Left lobe of liver (tissue), 2 donors: ENCODE data around the gene PLB1. TPM values are rescaled to one million over a fixed set of nuclear protein-coding genes. Genes with fewer than 3 reads are reported as not detected.
"Not testable (repeated sequence)": the region's sequence is repeated elsewhere in the genome, so short reads cannot be mapped to it uniquely, and the experiment has no call there.

Source experiments
- ATAC-seq: fragments of 200-7000 bp; cut with Tn5 transposase; one replicate; pipeline ENCODE4 v1.9.1; 2020; ENCODE audit warnings: mild to moderate bottlenecking, moderate library complexity
- DNase-seq: peaks from one replicate; pipeline ENCODE4 v3.0.0-alpha.2; 2020; ENCODE audit warnings: low spot score
- total RNA-seq: library from RNA; stranded (reverse); gene quantifications from one replicate; pipeline ENCODE4 v1.2.1, GENCODE V29; 2021
- donor health status: DM: no; HTN: no; CAD: no; lungs with moderate emphysema.
- donor health status: DM: no; HTN: yes; CAD: no.

Gene PLB1
- total RNA-seq, 1 donor from 2014 or later: 0.45 TPM

DNA sequence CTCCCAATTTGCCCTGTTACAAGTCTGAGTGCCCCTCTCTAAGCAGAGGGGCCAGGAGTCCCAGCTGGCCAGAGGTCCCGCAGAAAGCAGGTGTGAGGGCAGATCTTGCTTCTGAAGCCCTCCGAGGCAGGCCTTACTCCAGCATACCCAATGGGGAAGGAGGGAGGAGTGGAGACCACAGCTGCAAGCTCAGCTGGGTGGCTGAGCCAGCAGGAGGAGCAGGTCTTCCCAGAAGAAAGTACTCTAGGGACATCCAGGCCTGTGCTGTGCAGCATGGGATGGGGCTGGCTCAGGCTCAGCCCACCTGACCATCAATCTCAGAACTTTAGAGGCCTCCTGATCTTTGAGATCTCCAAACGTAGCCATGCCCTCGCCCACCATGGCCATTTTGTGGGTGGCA is 31.3 kb downstream of the PLB1 start:
- DNase-seq (no peak), ATAC-seq (no peak)

- DNase-seq (no peak), ATAC-seq (no peak)
Measured at GRCh38 chr2:28528206-28528605, 32.3 kb downstream of the PLB1 start.

DNA sequence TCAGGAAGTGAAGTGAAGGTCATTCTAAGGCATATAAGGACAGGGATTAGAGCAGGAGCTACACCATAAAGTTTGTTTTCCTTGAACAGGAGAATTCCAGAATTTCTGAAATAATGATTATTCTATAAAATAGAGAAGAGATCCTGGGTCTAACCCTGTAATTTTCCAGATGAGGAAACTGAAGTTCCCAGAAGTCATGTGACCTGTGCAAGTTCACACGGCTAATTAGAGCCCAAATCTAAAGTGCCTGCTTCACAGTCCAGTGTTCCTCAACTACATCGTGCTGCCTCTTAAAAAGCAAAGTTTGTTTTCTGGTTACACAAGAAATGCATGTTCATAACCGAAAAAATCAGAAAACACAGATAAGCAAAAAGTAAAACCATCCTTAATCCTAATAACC is 34.9 kb downstream of the PLB1 start:
- ATAC-seq: no peak
- DNase-seq: no peak

DNA sequence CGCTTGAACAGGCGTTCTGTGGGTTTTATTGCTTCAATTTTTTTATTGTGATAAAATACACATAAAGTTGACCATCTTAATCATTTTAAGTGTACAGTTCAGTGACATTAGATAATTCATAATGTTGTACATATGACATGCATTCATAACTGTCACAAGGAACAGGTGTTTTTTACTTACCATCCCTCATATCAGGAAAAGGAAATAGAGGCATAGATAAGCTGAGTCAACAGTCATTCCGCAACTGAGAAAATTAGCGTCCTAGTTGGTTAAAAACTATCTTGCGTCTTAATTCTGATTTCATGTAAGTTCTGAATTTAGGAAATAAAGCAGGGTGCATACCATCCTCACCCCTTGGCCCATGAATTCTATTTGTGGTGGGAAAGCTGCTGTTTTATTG is 36.5 kb downstream of the PLB1 start:
- DNase-seq (no peak), ATAC-seq (no peak)

DNA sequence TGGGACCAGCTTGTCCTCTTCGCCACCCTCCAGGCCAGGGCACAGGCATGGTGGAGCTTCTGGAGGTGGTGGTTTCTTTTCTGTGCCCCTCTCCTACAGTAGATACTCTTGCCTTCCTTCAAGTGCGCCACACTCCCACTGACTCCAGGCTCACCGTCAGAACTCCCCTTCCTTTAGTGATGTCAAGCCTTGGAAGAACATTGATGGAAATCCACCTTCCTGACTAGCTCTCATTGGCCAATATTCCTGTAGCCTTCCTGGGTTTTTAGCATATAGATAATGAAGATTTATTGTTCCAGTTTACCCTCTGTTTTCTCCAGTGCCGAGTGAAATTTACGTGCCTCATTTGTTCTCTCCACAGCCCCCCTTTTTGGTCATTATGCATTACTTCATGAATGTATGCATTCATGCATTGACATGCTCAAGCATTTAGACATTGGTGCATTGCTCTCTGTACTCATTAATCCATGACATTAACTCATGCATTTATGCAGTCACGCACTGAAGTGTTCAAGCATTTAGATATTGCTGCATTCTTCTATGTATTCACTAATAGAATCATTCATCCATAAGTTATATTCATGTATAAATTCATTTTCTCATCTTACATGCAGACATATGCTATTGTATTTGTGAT is 37.3 kb downstream of the PLB1 start:
- no peak for DNase-seq
- no peak for ATAC-seq

GRCh38 chr2:28534817-28535216 is 39.0 kb downstream of the PLB1 start:
- ATAC-seq (no peak), DNase-seq (no peak)

- ATAC-seq: no peak
- no peak for DNase-seq
Measured at GRCh38 chr2:28538134-28538533, 42.3 kb downstream of the PLB1 start.

DNA sequence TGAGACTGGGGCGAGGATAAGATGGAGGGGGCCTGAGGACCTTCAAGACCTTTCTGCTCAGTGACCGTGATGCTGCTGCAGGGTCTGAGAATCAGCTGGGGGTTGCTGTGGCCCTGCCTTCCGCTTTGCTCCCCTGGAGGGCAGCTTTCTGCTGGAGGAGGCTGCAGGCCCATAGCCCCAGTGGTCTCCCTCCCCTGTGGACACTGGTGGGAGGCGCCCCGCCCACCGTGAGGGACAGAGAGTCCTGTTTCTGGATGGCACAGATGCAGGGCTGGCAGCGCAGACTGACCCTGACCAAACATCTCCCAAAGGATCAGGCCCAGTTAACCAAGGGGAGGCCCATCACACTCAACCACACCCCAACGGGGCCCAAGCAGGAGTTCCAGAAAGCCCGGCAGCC is 42.8 kb downstream of the PLB1 start:
- DNase-seq (no peak), ATAC-seq (no peak)

DNA sequence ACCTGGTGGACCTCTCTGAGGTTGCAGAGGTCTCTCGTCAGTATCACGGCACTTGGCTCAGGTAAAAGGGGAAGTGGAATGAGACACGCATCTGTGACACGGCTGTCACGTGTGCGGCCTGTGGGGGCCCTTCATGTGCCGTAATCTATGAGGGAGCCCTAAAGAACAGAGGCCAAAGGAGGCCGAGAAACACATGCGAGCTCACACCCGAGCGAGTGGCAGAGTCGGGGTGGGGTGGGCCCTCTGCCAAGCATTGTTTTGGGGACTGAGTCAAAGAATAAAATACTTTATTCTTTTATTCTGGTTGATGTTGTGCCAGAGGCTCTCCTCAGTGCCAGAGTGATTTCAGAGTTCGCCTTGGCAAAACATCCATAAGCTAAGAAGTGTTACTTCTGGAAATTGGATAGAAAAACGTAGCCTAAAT is 43.3 kb downstream of the PLB1 start:
- no peak for ATAC-seq
- no peak for DNase-seq

- no peak for DNase-seq
- no peak for ATAC-seq
Measured at GRCh38 chr2:28543316-28544035, 47.6 kb downstream of the PLB1 start.

- DNase-seq (no peak), ATAC-seq (no peak)
Measured at GRCh38 chr2:28544036-28544346, 48.1 kb downstream of the PLB1 start.

GRCh38 chr2:28544405-28544921 is 48.6 kb downstream of the PLB1 start:
- no peak for DNase-seq
- ATAC-seq: no peak

DNA sequence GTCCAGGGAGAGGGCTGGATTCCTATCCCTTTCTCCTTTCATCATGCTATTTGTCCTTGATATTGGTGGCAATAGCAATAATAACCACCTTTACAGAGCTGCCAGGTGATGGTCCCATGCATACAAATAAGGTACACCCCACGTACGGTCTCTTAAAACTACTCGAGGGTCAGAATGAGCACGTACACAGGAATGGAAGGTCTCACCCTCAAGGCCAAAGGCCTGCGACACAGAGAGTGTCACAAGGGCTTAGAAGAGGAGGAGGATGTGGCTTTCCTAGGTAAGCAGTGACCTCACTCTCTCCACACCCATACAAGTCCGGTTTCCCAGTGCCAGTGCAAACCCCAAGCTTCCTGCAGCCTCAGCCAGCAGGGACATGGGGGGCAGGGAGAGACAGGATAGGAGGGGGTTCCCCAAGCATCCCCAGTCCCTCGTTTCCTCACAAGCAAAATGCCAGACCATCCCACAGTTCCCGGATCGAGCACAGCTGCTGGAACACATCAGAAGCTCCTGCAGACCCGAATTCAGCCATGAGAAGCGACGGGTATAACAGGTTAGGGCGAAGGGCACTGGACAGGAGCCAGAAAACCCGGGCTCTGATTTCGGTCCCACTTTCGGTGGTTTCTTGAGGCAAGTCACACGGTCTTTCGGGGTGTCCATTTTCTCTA is 49.2 kb downstream of the PLB1 start:
- ATAC-seq: no peak
- DNase-seq: no peak

- DNase-seq: no peak
- no peak for ATAC-seq
Measured at GRCh38 chr2:28545590-28546200, 49.8 kb downstream of the PLB1 start.

GRCh38 chr2:28546242-28546641 is 50.4 kb downstream of the PLB1 start:
- DNase-seq (no peak), ATAC-seq (peak; percentile 15)

- ATAC-seq: no peak
- peak; percentile 3 for DNase-seq
Measured at GRCh38 chr2:28547223-28547860, 51.5 kb downstream of the PLB1 start.

GRCh38 chr2:28547906-28548600 is 52.2 kb downstream of the PLB1 start:
- ATAC-seq (no peak), DNase-seq (no peak)

GRCh38 chr2:28550345-28550744 is 54.5 kb downstream of the PLB1 start:
- not testable (repeated sequence) for DNase-seq, ATAC-seq

GRCh38 chr2:28552045-28552823 is 56.4 kb downstream of the PLB1 start:
- no peak for DNase-seq

GRCh38 chr2:28556303-28556702 is 60.4 kb downstream of the PLB1 start:
- ATAC-seq (no peak), DNase-seq (no peak)

More at GRCh38 chr2:28552045-28552823, 56.4 kb downstream of the PLB1 start:
- no peak for ATAC-seq
